ENCODE results near the gene CLDN8. TPM values are rescaled to one million over a fixed set of nuclear protein-coding genes. Genes with fewer than 3 reads are reported as not detected.

CLDN8 gene
- total RNA-seq, 8 experiments from 2014 or later = 0.09 TPM; not detected in 7

- Histone ChIP-seq H3K4me3 (no peak overlapping the region), H3K4me1 (replicated peaks in 1 of 2) (peaks cover 2 to 4% of the 10 kb centered on the region in 2 donors), H3K27ac (no peak overlapping the region)
- no peak for ATAC-seq (replicated peaks in 6 of 8)
- 27 to 100% (median 80%) methylated on average over 1 to 2 of the region's 2 CpGs; no CpG with 5 or more reads in 1 of the 10 experiments for WGBS, 10 experiments
- in situ Hi-C loops (cut with MboI; ENCODE audit: low pct_unique_long_range_greater_than_20kb in 2 of 9, low sequenced_read_pairs in 9 of 9, unreplicated experiment in 9 of 9) = no loop called here
Observed at GRCh38 chr21:30233228-30234020, 17.5 kb upstream of the CLDN8 start.

DNA sequence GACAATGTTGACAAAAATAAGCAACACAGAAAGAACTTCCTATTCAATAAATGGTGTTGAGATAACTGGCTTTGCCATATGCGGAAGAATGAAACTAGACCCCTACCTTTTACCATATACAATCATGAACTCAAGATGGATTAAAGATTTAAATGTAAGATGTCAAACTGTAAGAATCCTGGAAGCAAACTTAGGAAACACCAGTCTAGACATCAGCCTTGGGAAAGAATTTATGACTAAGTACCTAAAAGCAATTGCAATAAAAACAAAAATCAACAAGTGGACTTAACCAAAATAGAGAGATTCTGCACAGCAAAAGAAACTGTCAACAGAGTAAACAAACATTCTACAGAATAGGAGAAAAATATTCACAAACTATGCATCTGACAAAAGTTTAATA lies 16.1 kb upstream of the CLDN8 start:
- in situ Hi-C loops (cut with MboI; ENCODE audit: low pct_unique_long_range_greater_than_20kb in 2 of 9, low sequenced_read_pairs in 9 of 9, unreplicated experiment in 9 of 9) = no loop called here
- ATAC-seq (replicated peaks in 6 of 8) = no peak
- Histone ChIP-seq H3K27ac (no peak overlapping the region), H3K4me3 (no peak overlapping the region), H3K4me1 (replicated peaks in 1 of 2) (peaks cover 10% of the 10 kb centered on the region in 2 donors)
- WGBS, 10 experiments = 100% methylated on average over 1 of the region's 1 CpG; no CpG with 5 or more reads in 1 of the 10 experiments

DNA sequence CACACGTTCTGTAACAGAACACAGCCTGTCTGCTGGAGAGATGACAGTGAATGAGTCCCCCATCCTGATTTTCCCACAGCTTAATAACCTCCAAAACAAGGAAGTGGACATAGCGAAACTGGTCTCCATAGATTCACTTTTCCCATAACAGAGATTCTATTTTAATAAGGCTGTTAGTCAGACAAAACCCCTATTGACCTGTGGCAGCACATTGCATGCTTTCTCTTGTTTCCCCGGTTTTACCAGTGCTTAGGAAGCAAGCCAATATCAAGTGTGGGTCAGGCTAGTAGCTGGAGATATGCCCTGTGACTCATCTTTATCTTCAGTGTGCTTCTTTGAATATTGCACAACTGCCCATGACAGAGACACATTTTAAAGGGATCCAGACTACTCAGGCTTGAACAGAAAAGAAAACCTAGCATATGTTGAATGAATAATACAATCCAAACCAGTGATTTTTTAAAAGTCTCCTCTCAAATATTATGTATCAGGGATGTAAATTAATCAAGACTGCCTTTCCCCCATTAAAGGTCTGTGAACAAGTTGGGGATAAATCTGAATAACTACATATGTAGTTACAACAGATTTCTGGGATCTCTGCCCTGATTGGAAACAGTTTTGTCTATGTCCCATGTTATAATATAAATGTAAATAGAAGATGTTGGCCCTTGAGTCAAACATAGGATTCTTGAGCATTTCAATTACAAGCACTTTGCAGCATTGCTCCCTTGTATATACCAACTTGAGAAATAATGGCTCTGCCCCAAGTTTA lies 11.9 kb upstream of the CLDN8 start:
- WGBS, 10 experiments = 0 to 76% (median 32%) methylated on average over 1 to 3 of the region's 3 CpGs
- no peak overlapping the region for H3K27ac ChIP-seq
- ATAC-seq (replicated peaks in 6 of 8) = peak; percentile 35 to 99 (median 98)
- in situ Hi-C loops (cut with MboI; ENCODE audit: low pct_unique_long_range_greater_than_20kb in 2 of 9, low sequenced_read_pairs in 9 of 9, unreplicated experiment in 9 of 9) = no loop called here
- no peak overlapping the region for H3K4me3 ChIP-seq
- peaks cover 6 to 9% of the 10 kb centered on the region in 2 donors for H3K4me1 ChIP-seq (replicated peaks in 1 of 2)

DNA sequence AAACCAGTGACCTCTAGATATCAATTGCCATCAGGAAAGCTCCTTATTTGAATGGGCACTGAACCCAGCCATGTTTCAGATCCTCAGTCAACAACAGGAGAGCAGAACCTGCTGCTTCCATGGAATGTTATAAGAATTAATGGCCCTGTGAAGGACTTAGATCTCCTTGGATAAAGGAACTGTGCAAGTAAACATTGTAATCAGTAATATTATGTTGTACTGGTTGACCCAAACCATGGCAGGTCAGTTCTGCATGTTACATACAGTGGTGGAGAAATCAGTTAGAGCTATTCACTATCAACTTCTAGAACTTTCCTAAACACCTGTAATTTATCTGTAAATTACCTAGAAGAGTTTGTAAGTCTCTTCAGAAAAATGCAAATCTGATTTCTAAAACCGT lies 11.2 kb upstream of the CLDN8 start:
- in situ Hi-C loops (cut with MboI; ENCODE audit: low pct_unique_long_range_greater_than_20kb in 2 of 9, low sequenced_read_pairs in 9 of 9, unreplicated experiment in 9 of 9) = no loop called here
- H3K4me1 ChIP-seq (replicated peaks in 1 of 2) = peaks cover 6 to 9% of the 10 kb centered on the region in 2 donors
- 44 to 100% (median 83%) methylated on average over 1 of the region's 1 CpG; no CpG with 5 or more reads in 3 of the 10 experiments for WGBS, 10 experiments

GRCh38 chr21:30223596-30223995 lies 7.7 kb upstream of the CLDN8 start:
- Histone ChIP-seq H3K27ac (no peak overlapping the region), H3K4me1 (replicated peaks in 1 of 2) (peaks cover 6 to 9% of the 10 kb centered on the region in 2 donors), H3K4me3 (no peak overlapping the region)
- in situ Hi-C loops (cut with MboI; ENCODE audit: low pct_unique_long_range_greater_than_20kb in 2 of 9, low sequenced_read_pairs in 9 of 9, unreplicated experiment in 9 of 9) = no loop called here
- no peak for ATAC-seq (replicated peaks in 6 of 8)
- WGBS, 10 experiments = 0 to 100% (median 60%) methylated on average over 1 to 2 of the region's 2 CpGs; no CpG with 5 or more reads in 1 of the 10 experiments

More for the DNA sequence above, 11.2 kb upstream of the CLDN8 start:
- no peak overlapping the region for H3K27ac ChIP-seq
- no peak overlapping the region for H3K4me3 ChIP-seq
- no peak for ATAC-seq (replicated peaks in 6 of 8)

GRCh38 chr21:30222724-30223123 lies 6.8 kb upstream of the CLDN8 start:
- Histone ChIP-seq H3K4me3 (no peak overlapping the region), H3K4me1 (replicated peaks in 1 of 2) (peaks cover 3 to 9% of the 10 kb centered on the region in 2 donors), H3K27ac (no peak overlapping the region)
- ATAC-seq (replicated peaks in 6 of 8) = no peak
- in situ Hi-C loops (cut with MboI; ENCODE audit: low pct_unique_long_range_greater_than_20kb in 2 of 9, low sequenced_read_pairs in 9 of 9, unreplicated experiment in 9 of 9) = no loop called here

- Histone ChIP-seq H3K4me3 (no peak overlapping the region), H3K4me1 (replicated peaks in 1 of 2) (no peaks in the 10 kb centered on the region), H3K27ac (no peak overlapping the region)
- ATAC-seq (replicated peaks in 6 of 8) = no peak
- in situ Hi-C loops (cut with MboI; ENCODE audit: low pct_unique_long_range_greater_than_20kb in 2 of 9, low sequenced_read_pairs in 9 of 9, unreplicated experiment in 9 of 9) = no loop called here
- WGBS, 10 experiments = 0 to 82% (median 63%) methylated on average over 1 of the region's 1 CpG; no CpG with 5 or more reads in 5 of the 10 experiments
Observed at GRCh38 chr21:30211071-30211470, 4.8 kb downstream of the CLDN8 start.

DNA sequence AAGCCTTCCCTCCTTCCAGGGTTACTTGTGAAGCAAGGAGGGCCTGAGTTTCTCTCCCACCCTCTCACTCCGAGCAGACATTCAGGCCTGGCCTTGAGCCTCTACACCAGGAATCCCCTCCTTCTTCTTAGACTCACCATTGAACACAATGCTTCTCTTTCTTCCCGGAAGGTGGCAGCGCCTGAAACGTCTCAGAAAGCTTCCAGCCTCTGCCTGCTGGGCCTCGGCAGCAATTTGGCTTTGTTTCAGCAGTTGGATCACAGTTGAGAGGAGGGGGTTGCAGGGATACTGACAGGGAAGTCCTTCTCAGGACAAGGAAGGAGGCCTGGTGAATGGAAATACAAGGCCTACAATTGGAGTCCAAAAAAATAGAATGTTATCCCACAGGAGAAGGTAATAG lies 6.3 kb downstream of the CLDN8 start:
- in situ Hi-C loops (cut with MboI; ENCODE audit: low pct_unique_long_range_greater_than_20kb in 2 of 9, low sequenced_read_pairs in 9 of 9, unreplicated experiment in 9 of 9) = no loop called here
- Histone ChIP-seq H3K4me1 (replicated peaks in 1 of 2) (no peaks in the 10 kb centered on the region), H3K27ac (no peak overlapping the region), H3K4me3 (no peak overlapping the region)
- 0 to 75% (median 43%) methylated on average over 1 to 4 of the region's 5 CpGs; no CpG with 5 or more reads in 3 of the 10 experiments for WGBS, 10 experiments
- peak in 3 of 8 experiments; percentile 12 to 52 (median 46) for ATAC-seq (replicated peaks in 6 of 8)

DNA sequence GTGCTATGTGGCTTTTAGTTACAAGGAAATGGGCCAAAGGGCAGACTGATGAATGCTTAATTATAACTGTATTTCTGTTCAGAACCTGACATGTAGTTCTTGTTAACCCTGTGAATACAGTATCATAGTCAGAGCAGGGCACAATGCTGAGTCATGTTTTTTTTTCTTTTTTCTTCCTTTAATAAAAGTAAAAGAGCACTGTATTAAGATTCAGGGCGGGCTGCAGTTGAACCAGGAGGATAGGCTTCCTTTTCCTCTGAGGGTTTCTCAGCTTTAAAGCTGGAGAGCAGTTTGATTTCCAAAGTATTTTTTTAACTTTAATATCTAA lies 8.7 kb downstream of the CLDN8 start:
- 11 to 100% (median 86%) methylated on average over 1 of the region's 1 CpG; no CpG with 5 or more reads in 4 of the 10 experiments for WGBS, 10 experiments
- peak in 3 of 8 experiments; percentile 22 to 45 (median 43) for ATAC-seq (replicated peaks in 6 of 8)
- H3K27ac ChIP-seq = no peak overlapping the region

DNA sequence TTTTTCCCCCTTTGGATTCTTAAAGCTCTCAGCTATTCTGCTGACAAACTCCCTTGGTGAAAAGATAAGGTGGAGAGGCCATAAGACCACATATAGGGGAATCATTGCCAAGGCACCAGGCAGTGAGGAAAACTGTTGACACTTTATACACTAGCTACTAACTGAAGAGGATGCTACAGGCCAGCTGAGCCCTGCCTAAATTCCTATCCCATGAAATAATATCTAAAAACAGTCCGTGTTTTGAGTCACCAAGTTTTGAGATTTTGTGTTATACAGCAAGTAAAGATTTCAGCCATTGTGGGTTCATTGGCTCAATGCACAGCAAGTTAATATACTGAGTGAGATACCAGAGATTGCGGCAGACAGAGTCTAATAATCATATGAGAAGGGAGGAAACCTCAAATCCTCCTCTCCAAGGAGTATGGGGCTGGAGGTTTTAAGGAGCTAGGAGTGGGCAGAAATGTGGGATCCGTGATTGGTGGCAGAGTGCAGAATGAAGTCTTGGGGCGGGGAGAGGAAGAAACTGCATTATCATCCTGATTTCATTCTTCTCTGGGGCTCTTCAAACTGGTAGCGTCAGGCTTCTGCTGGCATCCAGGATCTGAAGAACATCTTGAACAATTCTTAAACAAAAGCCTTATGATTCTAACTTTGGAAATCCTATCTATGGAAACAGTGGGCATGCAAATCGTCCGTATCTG lies 9.2 kb downstream of the CLDN8 start:
- H3K4me3 ChIP-seq = no peak overlapping the region
- no peaks in the 10 kb centered on the region for H3K4me1 ChIP-seq (replicated peaks in 1 of 2)
- peak in 5 of 8 experiments; percentile 25 to 84 (median 67) for ATAC-seq (replicated peaks in 6 of 8)
- in situ Hi-C loops (cut with MboI; ENCODE audit: low pct_unique_long_range_greater_than_20kb in 2 of 9, low sequenced_read_pairs in 9 of 9, unreplicated experiment in 9 of 9) = no loop called here
- WGBS, 10 experiments = 5 to 95% (median 50%) methylated on average over 1 to 6 of the region's 7 CpGs; no CpG with 5 or more reads in 2 of the 10 experiments
- H3K27ac ChIP-seq = no peak overlapping the region

More for the DNA sequence above, 8.7 kb downstream of the CLDN8 start:
- Histone ChIP-seq H3K4me3 (no peak overlapping the region), H3K4me1 (replicated peaks in 1 of 2) (no peaks in the 10 kb centered on the region)
- in situ Hi-C loops (cut with MboI; ENCODE audit: low pct_unique_long_range_greater_than_20kb in 2 of 9, low sequenced_read_pairs in 9 of 9, unreplicated experiment in 9 of 9) = no loop called here

- WGBS, 10 experiments = 15 to 100% (median 69%) methylated on average over 1 to 2 of the region's 2 CpGs
- Histone ChIP-seq H3K4me1 (replicated peaks in 1 of 2) (no peaks in the 10 kb centered on the region), H3K27ac (no peak overlapping the region), H3K4me3 (no peak overlapping the region)
- no peak for ATAC-seq (replicated peaks in 6 of 8)
- in situ Hi-C loops (cut with MboI; ENCODE audit: low pct_unique_long_range_greater_than_20kb in 2 of 9, low sequenced_read_pairs in 9 of 9, unreplicated experiment in 9 of 9) = loop anchor here in 1 of 9 experiments (25.0 kb wide), 1 partner anchor 138 kb away; no protein-coding TSS in a partner anchor
Observed at GRCh38 chr21:30200000-30200399, 15.9 kb downstream of the CLDN8 start.

- ATAC-seq (replicated peaks in 6 of 8) = peak in 4 of 8 experiments; percentile 51 to 85 (median 74)
- H3K4me3 ChIP-seq = no peak overlapping the region
- no peak overlapping the region for H3K27ac ChIP-seq
- whole genome bisulfite sequencing, 10 experiments = 0 to 86% (median 49%) methylated on average over 1 to 2 of the region's 2 CpGs
- in situ Hi-C loops (cut with MboI; ENCODE audit: low pct_unique_long_range_greater_than_20kb in 2 of 9, low sequenced_read_pairs in 9 of 9, unreplicated experiment in 9 of 9) = loop anchor here in 1 of 9 experiments (25.0 kb wide), 1 partner anchor 132 kb away; no protein-coding TSS in a partner anchor
- no peaks in the 10 kb centered on the region for H3K4me1 ChIP-seq (replicated peaks in 1 of 2)
Observed at GRCh38 chr21:30194701-30195299, 21.1 kb downstream of the CLDN8 start.

Data from motor neuron (in vitro differentiated cells).